GM23338 (cell line): ENCODE results near the gene CALY. TPM values are rescaled to one million over a fixed set of nuclear protein-coding genes. Genes with fewer than 3 reads are reported as not detected.

ENCODE experiments used
- ATAC-seq: fragments of 200-7000 bp; cut with Tn5 transposase; 3 replicates; pipeline ENCODE4 v1.9.1; 2020
- DNase-seq: peaks from one replicate; pipeline ENCODE4 v3.0.0-alpha.2; 2015; ENCODE audit warnings: low spot score
- H2AFZ ChIP-seq: fragments of 200-600 bp; sonication (generic); 2 replicates; pipeline ENCODE4 v1.8.0; 2016; ENCODE audit warnings: antibody characterized with exemption, mild to moderate bottlenecking, moderate library complexity
- H3F3A ChIP-seq: fragments of 200-600 bp; sonication (generic); replicated peaks from 2 replicates; pipeline ENCODE4 v1.8.0; 2017; ENCODE audit warnings: antibody characterized with exemption, mixed run types, low read depth
- H3K27ac ChIP-seq: fragments of 200-600 bp; sonication (generic); 2 replicates; pipeline ENCODE4 v1.6.1; 2016; ENCODE audit warnings: low read depth
- H3K27me3 ChIP-seq: fragments of 200-600 bp; sonication (generic); 2 replicates; pipeline ENCODE4 v1.8.0; 2016; ENCODE audit warnings: mild to moderate bottlenecking, mixed run types, moderate library complexity; ENCODE audit not compliant: insufficient read depth
- H3K36me3 ChIP-seq: fragments of 200-600 bp; sonication (generic); 2 replicates; pipeline ENCODE4 v1.8.0; 2016; ENCODE audit warnings: mild to moderate bottlenecking; ENCODE audit not compliant: insufficient read depth
- H3K4me1 ChIP-seq: fragments of 200-600 bp; sonication (generic); 2 replicates; pipeline ENCODE4 v1.8.0; 2016; ENCODE audit warnings: mild to moderate bottlenecking, moderate library complexity; ENCODE audit not compliant: insufficient read depth
- H3K4me2 ChIP-seq: fragments of 200-600 bp; sonication (generic); 2 replicates; pipeline ENCODE4 v1.7.1; 2017; ENCODE audit warnings: mixed run types
- H3K4me3 ChIP-seq: fragments of 200-600 bp; sonication (generic); 2 replicates; pipeline ENCODE4 v1.6.1; 2016; ENCODE audit warnings: mixed run types
- H3K79me2 ChIP-seq: fragments of 200-600 bp; sonication (generic); replicated peaks from 2 replicates; pipeline ENCODE4 v1.8.0; 2017; ENCODE audit warnings: mild to moderate bottlenecking; ENCODE audit not compliant: insufficient read depth
- H3K9me2 ChIP-seq: fragments of 200-600 bp; sonication (generic); 2 replicates; pipeline ENCODE4 v1.8.0; 2017; ENCODE audit not compliant: insufficient read depth
- H4K20me1 ChIP-seq: fragments of 200-600 bp; sonication (generic); replicated peaks from 2 replicates; pipeline ENCODE4 v1.8.0; 2017; ENCODE audit warnings: mild to moderate bottlenecking; ENCODE audit not compliant: insufficient read depth
- H3K27ac Mint-ChIP-seq: 2 replicates; pipeline ENCODE4 v1.8.0; 2020; ENCODE audit warnings: inconsistent platforms, mild to moderate bottlenecking, moderate library complexity, mixed read lengths
- H3K27me3 Mint-ChIP-seq: 3 replicates; pipeline ENCODE4 v1.8.0; 2022; ENCODE audit warnings: low read depth, mild to moderate bottlenecking, moderate library complexity, mixed read lengths, inconsistent platforms; ENCODE audit not compliant: insufficient read depth, poor library complexity
- H3K36me3 Mint-ChIP-seq: 3 replicates; pipeline ENCODE4 v1.8.0; 2021; ENCODE audit warnings: low read depth, mild to moderate bottlenecking, inconsistent platforms, moderate library complexity, mixed read lengths
- H3K4me1 Mint-ChIP-seq: 3 replicates; pipeline ENCODE4 v1.8.0; 2020; ENCODE audit warnings: mild to moderate bottlenecking, inconsistent platforms, mixed read lengths
- H3K4me3 Mint-ChIP-seq: 3 replicates; pipeline ENCODE4 v1.8.0; 2021; ENCODE audit warnings: moderate library complexity, mild to moderate bottlenecking, inconsistent platforms, mixed read lengths
- H3K9me3 Mint-ChIP-seq: 3 replicates; pipeline ENCODE4 v1.8.0; 2020; ENCODE audit warnings: moderate library complexity, mild to moderate bottlenecking, inconsistent platforms, mixed read lengths
- CREB1 ChIP-seq: fragments of 250-450 bp; sonication (Bioruptor Pico); IDR thresholded peaks from 2 replicates; pipeline ENCODE4 v1.5.0; 2020; ENCODE audit warnings: low read depth, mild to moderate bottlenecking, moderate library complexity
- ZNF331 ChIP-seq: fragments of 250-450 bp; sonication (Bioruptor Pico); IDR thresholded peaks from 2 replicates; pipeline ENCODE4 v1.5.0; 2020; ENCODE audit warnings: low read depth, mild to moderate bottlenecking, moderate library complexity
- polyA plus RNA-seq: library from polyadenylated mRNA; unstranded; fragments of >200 nt; fragmentation: Nextera tagmentation; extraction: Ambion mirVana; gene quantifications from 2 replicates; pipeline ENCODE4 v1.2.1, GENCODE V29; 2016
- total RNA-seq: library from RNA; depleted of rRNA; stranded (reverse); fragments of >200 nt; shearing (Covaris generic); gene quantifications from 2 replicates; pipeline ENCODE4 v1.2.3, GENCODE V29; 2014
- TF ChIP-seq, protein P1 (sequence below), 2 experiments: fragments of 200-600 bp in 1 of 2; sonication (generic) in 1 of 2; conservative IDR thresholded peaks; 2 replicates each; pipeline versions ENCODE4 v1.5.1 to v1.6.1; 2016 to 2017; ENCODE audit warnings: antibody characterized with exemption in 2 of 2, low read depth in 2 of 2, mild to moderate bottlenecking in 2 of 2, moderate library complexity in 1 of 2
- TF ChIP-seq, protein P2 (sequence below): fragments of 250-450 bp; sonication (Bioruptor Pico); IDR thresholded peaks from 2 replicates; pipeline ENCODE4 v1.5.0; 2020; ENCODE audit warnings: mild to moderate bottlenecking, moderate library complexity

The CALY gene
- total and polyA plus RNA-seq, 2 experiments from 2014 or later: 1.0 to 8.0 TPM

DNA sequence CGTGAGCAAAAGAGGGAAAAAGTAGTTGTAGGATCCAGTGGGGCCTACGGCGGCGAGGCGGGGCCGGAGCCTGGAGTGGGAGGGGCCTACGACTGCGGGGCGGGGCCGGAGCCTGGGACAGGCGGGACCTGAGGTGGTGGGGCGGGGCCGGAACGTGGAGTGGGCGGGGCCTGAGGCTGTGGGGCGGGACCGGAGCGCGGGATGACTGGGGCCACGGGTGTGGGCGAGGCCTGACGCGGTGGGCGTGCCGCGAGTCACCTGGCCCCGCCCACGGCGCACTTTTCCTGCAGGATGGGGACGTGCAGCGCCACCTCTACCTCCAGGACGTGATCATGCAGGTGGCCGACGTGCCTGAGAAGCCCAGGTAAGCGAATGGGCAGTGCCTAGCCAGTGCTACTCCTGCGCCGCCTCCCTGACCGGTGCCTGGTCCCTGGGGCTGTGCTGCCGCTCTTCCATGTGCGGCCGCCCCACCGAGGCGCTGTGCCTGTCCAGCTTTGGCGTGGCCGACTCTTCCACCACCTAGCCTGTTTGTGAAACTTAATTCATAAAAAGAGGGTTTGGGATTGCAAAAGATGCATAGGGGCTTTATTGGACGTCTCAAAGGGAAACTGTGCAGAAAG is 27.5 kb downstream of the CALY start:
- TF ChIP-seq ZNF331 (CRISPR knock-in tag) (no peak), CREB1 (CRISPR knock-in tag) (peak; percentile 34; the same call in 1 of the 2 replicates)
- TF ChIP-seq, protein P1, sequence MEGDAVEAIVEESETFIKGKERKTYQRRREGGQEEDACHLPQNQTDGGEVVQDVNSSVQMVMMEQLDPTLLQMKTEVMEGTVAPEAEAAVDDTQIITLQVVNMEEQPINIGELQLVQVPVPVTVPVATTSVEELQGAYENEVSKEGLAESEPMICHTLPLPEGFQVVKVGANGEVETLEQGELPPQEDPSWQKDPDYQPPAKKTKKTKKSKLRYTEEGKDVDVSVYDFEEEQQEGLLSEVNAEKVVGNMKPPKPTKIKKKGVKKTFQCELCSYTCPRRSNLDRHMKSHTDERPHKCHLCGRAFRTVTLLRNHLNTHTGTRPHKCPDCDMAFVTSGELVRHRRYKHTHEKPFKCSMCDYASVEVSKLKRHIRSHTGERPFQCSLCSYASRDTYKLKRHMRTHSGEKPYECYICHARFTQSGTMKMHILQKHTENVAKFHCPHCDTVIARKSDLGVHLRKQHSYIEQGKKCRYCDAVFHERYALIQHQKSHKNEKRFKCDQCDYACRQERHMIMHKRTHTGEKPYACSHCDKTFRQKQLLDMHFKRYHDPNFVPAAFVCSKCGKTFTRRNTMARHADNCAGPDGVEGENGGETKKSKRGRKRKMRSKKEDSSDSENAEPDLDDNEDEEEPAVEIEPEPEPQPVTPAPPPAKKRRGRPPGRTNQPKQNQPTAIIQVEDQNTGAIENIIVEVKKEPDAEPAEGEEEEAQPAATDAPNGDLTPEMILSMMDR (conservative IDR thresholded peaks at IDR 0.05; ENCODE audit: low read depth in 2 of 2): peak in 1 of 2 experiments; percentile 41; a peak in 2 of 4 replicates
- TF ChIP-seq, protein P2, sequence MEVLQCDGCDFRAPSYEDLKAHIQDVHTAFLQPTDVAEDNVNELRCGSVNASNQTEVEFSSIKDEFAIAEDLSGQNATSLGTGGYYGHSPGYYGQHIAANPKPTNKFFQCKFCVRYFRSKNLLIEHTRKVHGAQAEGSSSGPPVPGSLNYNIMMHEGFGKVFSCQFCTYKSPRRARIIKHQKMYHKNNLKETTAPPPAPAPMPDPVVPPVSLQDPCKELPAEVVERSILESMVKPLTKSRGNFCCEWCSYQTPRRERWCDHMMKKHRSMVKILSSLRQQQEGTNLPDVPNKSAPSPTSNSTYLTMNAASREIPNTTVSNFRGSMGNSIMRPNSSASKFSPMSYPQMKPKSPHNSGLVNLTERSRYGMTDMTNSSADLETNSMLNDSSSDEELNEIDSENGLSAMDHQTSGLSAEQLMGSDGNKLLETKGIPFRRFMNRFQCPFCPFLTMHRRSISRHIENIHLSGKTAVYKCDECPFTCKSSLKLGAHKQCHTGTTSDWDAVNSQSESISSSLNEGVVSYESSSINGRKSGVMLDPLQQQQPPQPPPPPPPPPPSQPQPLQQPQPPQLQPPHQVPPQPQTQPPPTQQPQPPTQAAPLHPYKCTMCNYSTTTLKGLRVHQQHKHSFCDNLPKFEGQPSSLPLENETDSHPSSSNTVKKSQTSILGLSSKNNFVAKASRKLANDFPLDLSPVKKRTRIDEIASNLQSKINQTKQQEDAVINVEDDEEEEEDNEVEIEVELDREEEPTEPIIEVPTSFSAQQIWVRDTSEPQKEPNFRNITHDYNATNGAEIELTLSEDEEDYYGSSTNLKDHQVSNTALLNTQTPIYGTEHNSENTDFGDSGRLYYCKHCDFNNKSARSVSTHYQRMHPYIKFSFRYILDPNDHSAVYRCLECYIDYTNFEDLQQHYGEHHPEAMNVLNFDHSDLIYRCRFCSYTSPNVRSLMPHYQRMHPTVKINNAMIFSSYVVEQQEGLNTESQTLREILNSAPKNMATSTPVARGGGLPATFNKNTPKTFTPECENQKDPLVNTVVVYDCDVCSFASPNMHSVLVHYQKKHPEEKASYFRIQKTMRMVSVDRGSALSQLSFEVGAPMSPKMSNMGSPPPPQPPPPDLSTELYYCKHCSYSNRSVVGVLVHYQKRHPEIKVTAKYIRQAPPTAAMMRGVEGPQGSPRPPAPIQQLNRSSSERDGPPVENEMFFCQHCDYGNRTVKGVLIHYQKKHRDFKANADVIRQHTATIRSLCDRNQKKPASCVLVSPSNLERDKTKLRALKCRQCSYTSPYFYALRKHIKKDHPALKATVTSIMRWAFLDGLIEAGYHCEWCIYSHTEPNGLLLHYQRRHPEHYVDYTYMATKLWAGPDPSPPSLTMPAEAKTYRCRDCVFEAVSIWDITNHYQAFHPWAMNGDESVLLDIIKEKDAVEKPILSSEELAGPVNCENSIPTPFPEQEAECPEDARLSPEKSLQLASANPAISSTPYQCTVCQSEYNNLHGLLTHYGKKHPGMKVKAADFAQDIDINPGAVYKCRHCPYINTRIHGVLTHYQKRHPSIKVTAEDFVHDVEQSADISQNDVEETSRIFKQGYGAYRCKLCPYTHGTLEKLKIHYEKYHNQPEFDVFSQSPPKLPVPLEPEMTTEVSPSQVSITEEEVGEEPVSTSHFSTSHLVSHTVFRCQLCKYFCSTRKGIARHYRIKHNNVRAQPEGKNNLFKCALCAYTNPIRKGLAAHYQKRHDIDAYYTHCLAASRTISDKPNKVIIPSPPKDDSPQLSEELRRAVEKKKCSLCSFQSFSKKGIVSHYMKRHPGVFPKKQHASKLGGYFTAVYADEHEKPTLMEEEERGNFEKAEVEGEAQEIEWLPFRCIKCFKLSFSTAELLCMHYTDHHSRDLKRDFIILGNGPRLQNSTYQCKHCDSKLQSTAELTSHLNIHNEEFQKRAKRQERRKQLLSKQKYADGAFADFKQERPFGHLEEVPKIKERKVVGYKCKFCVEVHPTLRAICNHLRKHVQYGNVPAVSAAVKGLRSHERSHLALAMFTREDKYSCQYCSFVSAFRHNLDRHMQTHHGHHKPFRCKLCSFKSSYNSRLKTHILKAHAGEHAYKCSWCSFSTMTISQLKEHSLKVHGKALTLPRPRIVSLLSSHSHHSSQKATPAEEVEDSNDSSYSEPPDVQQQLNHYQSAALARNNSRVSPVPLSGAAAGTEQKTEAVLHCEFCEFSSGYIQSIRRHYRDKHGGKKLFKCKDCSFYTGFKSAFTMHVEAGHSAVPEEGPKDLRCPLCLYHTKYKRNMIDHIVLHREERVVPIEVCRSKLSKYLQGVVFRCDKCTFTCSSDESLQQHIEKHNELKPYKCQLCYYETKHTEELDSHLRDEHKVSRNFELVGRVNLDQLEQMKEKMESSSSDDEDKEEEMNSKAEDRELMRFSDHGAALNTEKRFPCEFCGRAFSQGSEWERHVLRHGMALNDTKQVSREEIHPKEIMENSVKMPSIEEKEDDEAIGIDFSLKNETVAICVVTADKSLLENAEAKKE: no peak
- peak overlapping the region; percentile 98 for H3K4me3 ChIP-seq
- H3F3A ChIP-seq: peaks cover 18% of the 10 kb centered on the region
- Mint-ChIP-seq H3K4me1 (peaks cover 4% of the 10 kb centered on the region), H3K9me3 (peaks cover 2% of the 10 kb centered on the region; the same call in 2 of the 3 replicates), H3K27ac (peak overlapping the region; percentile 67; the same call in 1 of the 2 replicates), H3K36me3 (peaks cover 22% of the 10 kb centered on the region), H3K4me3 (peak overlapping the region; percentile 72), H3K27me3 (peaks cover 8% of the 10 kb centered on the region)
- H2AFZ ChIP-seq: no peak overlapping the region
- no peaks in the 10 kb centered on the region for H3K27me3 ChIP-seq
- DNase-seq (peak; percentile 90), ATAC-seq (peak; percentile 74)
- H3K79me2 ChIP-seq: peaks cover 36% of the 10 kb centered on the region
- no peaks in the 10 kb centered on the region for H3K9me2 ChIP-seq
- H3K4me2 ChIP-seq: peak overlapping the region; percentile 100
- peak overlapping the region; percentile 86 for H3K27ac ChIP-seq
- H3K36me3 ChIP-seq: peaks cover 5% of the 10 kb centered on the region; the same call in 1 of the 2 replicates
- peaks cover 10% of the 10 kb centered on the region; the same call in 1 of the 2 replicates for H3K4me1 ChIP-seq
- peaks cover 18% of the 10 kb centered on the region for H4K20me1 ChIP-seq
